HepG2 (cell line): Measurements from ENCODE around the gene ALS2CL. TPM values are rescaled to one million over a fixed set of nuclear protein-coding genes. Genes with fewer than 3 reads are reported as not detected.

ENCODE experiments used
- ATAC-seq: fragments of 200-7000 bp; cut with Tn5 transposase; 3 replicates; pipeline ENCODE4 v1.9.1; 2020; ENCODE audit warnings: mild to moderate bottlenecking, moderate library complexity
- BruUV-seq: library from RNA; stranded (reverse); fragments of 400-500 nt; replicated peaks from 2 replicates; lab custom pipeline; 2021; lab: Mats Ljungman, UMichigan
- CTCF ChIA-PET: fragments of 300-600 bp; formaldehyde crosslinking; extraction: SDS; loops from one replicate; lab custom pipeline; 2021; ENCODE audit warnings: low total read pairs, inconsistent platforms, low intra/inter-chr PET ratio; lab: Yijun Ruan, JAX
- POLR2A ChIA-PET: fragments of 350-600 bp; sonication (Branson Sonifier 250); formaldehyde crosslinking; loops from one replicate; lab custom pipeline; 2020; ENCODE audit warnings: antibody characterized with exemption, inconsistent platforms; lab: Yijun Ruan, JAX
- DNase-seq: peaks from one replicate; pipeline ENCODE4 v3.0.0-alpha.2; 2015; ENCODE audit warnings: low spot score
- FAIRE-seq: peaks from 3 replicates; lab custom pipeline; 2011; peaks lifted over from hg19 to GRCh38; lab: Jason Lieb, UNC
- H2AFZ ChIP-seq: one replicate; pipeline ENCODE4 v1.6.1; 2011; ENCODE audit warnings: low read length, inconsistent platforms
- H3K27ac ChIP-seq: fragments of 300-600 bp; 3 replicates; pipeline ENCODE4 v1.8.0; 2011; ENCODE audit warnings: mixed run types, mild to moderate bottlenecking, mixed read lengths, low read length, inconsistent platforms; ENCODE audit not compliant: insufficient read depth; ENCODE audit errors: extremely low read length
- H3K27me3 ChIP-seq, 2 experiments: fragments of 200-600 bp in 1 of 2; 2 replicates in 1 of 2; 3 replicates in 1 of 2; pipeline versions ENCODE4 v1.6.0 to v1.8.0; 2011; ENCODE audit warnings: low read length in 2 of 2, mild to moderate bottlenecking in 2 of 2, moderate library complexity in 2 of 2, inconsistent platforms in 1 of 2; ENCODE audit not compliant: insufficient read depth in 2 of 2, control insufficient read depth in 1 of 2
- H3K36me3 ChIP-seq, 2 experiments: fragments of 200-600 bp in 1 of 2; replicated peaks in 1 of 2; 2 replicates in 1 of 2; 3 replicates in 1 of 2; pipeline versions ENCODE4 v1.5.1 to v1.8.0; 2011; ENCODE audit warnings: low read length in 2 of 2, inconsistent platforms in 1 of 2; ENCODE audit not compliant: insufficient read depth in 2 of 2, control insufficient read depth in 1 of 2
- H3K4me1 ChIP-seq: 2 replicates; pipeline ENCODE4 v1.5.1; 2012; ENCODE audit warnings: low read length, inconsistent platforms; ENCODE audit not compliant: insufficient read depth
- H3K4me2 ChIP-seq: 2 replicates; pipeline ENCODE4 v1.6.0; 2011; ENCODE audit warnings: low read depth, low read length, inconsistent platforms
- H3K4me3 ChIP-seq, 3 experiments: fragments of 200-600 bp in 1 of 3; sonication (generic), shearing (Covaris generic) in 1 of 3; replicated peaks in 1 of 3; 2 replicates each; pipeline ENCODE4 v1.5.1; 2011 to 2016; ENCODE audit warnings: low read length in 3 of 3, inconsistent platforms in 2 of 3, low read depth in 2 of 3, mild to moderate bottlenecking in 2 of 3, control low read depth in 1 of 3, mixed read lengths in 1 of 3; ENCODE audit not compliant: insufficient read depth in 1 of 3
- H3K79me2 ChIP-seq: one replicate; pipeline ENCODE4 v1.6.1; 2011; ENCODE audit warnings: low read length, inconsistent platforms; ENCODE audit not compliant: insufficient read depth
- H3K9ac ChIP-seq: 2 replicates; pipeline ENCODE4 v1.6.0; 2011; ENCODE audit warnings: mild to moderate bottlenecking, low read depth, low read length, inconsistent platforms; ENCODE audit not compliant: insufficient read depth
- H3K9me3 ChIP-seq: 2 replicates; pipeline ENCODE4 v1.5.1; 2012; ENCODE audit warnings: mild to moderate bottlenecking, low read length
- H4K20me1 ChIP-seq: 2 replicates; pipeline ENCODE4 v1.6.0; 2011; ENCODE audit warnings: inconsistent platforms, mild to moderate bottlenecking, low read length, moderate library complexity; ENCODE audit not compliant: insufficient read depth
- FOXK2 ChIP-seq: fragments of 450-650 bp; IDR thresholded peaks from 2 replicates; pipeline ENCODE4 v1.6.1; 2016
- GFI1 ChIP-seq: sonication (generic); formaldehyde crosslinking; IDR thresholded peaks from 2 replicates; pipeline ENCODE4 v1.5.0; 2020; ENCODE audit warnings: missing genetic modification reagents, mild to moderate bottlenecking, borderline replicate concordance
- HDAC6 ChIP-seq: fragments of 200-600 bp; sonication (generic); IDR thresholded peaks from 2 replicates; pipeline ENCODE4 v1.7.0; 2017; ENCODE audit warnings: mild to moderate bottlenecking, antibody characterized with exemption, low read length, low read depth
- POLR2AphosphoS2 ChIP-seq: IDR thresholded peaks from 2 replicates; pipeline ENCODE4 v1.6.1; 2011; ENCODE audit warnings: low read depth, low read length, improper control_type of control experiment
- RBFOX2 ChIP-seq: fragments of 200-400 bp; formaldehyde crosslinking; IDR thresholded peaks from 2 replicates; pipeline ENCODE4 v1.6.1; 2017; ENCODE audit warnings: low read depth, mild to moderate bottlenecking, low read length
- STAG1 ChIP-seq: sonication (generic); formaldehyde crosslinking; IDR thresholded peaks from 2 replicates; pipeline ENCODE4 v1.4.0; 2020; ENCODE audit warnings: missing genetic modification reagents
- ZNF546 ChIP-seq: sonication (generic); formaldehyde crosslinking; conservative IDR thresholded peaks from 2 replicates; pipeline ENCODE4 v1.8.1; 2023; ENCODE audit warnings: mild to moderate bottlenecking, missing genetic modification reagents
- ZNF619 ChIP-seq: sonication (generic); formaldehyde crosslinking; IDR thresholded peaks from 2 replicates; pipeline ENCODE4 v1.4.0; 2020; ENCODE audit warnings: mild to moderate bottlenecking, missing genetic modification reagents
- ZNF781 ChIP-seq: sonication (generic); formaldehyde crosslinking; IDR thresholded peaks from 2 replicates; pipeline ENCODE4 v1.5.1; 2020; ENCODE audit warnings: borderline replicate concordance, mild to moderate bottlenecking, missing genetic modification reagents; ENCODE audit errors: not compliant biosample characterization
- WGBS: methylation state at CpG from one replicate; pipeline ENCODE4 v1.1.6; 2017; ENCODE audit warnings: low lambda C conversion rate; 5-methylcytosine and 5-hydroxymethylcytosine counted together
- in situ Hi-C: cut with HindIII; loops from 2 replicates; pipeline ENCODE4 v1.10.0; 2017; ENCODE audit warnings: low pct_unique_long_range_greater_than_20kb; ENCODE audit not compliant: extremely low pct_ligation_motif_present
- intact Hi-C: fragments of 100-400 bp; cut with micrococcal nuclease; formaldehyde crosslinking; loops from one replicate; pipeline ENCODE4 v1.10.0; 2022; ENCODE audit not compliant: unreplicated experiment
- polyA plus RNA-seq, 8 experiments: library from polyadenylated mRNA; depleted of rRNA in 3 of 8; stranded (reverse) in 7 of 8; unstranded in 1 of 8; fragments of >200 nt; fragmentation: Illumina TruSeq in 4 of 8; extraction: Trizol in 4 of 8; gene quantifications; 2 replicates each; pipeline versions ENCODE4 v1.2.1 to v1.2.3, GENCODE V29; 2011 to 2016; ENCODE audit warnings: low read depth in 4 of 8, missing spikeins in 1 of 8, mixed read lengths in 1 of 8; ENCODE audit not compliant: insufficient read depth in 1 of 8
- total RNA-seq, 5 experiments: library from RNA; depleted of rRNA; stranded (reverse); fragments of >200 nt; fragmentation: Illumina TruSeq; extraction: Trizol; gene quantifications; 2 replicates each; pipeline ENCODE4 v1.2.3, GENCODE V29; 2016; ENCODE audit warnings: low read depth in 1 of 5
- TF ChIP-seq, protein P1 (sequence below): sonication (generic); formaldehyde crosslinking; IDR thresholded peaks from 2 replicates; pipeline ENCODE4 v1.5.0; 2020; ENCODE audit warnings: mild to moderate bottlenecking, missing genetic modification reagents, moderate library complexity
- TF ChIP-seq, protein P2 (sequence below), 2 experiments: fragments of 450-650 bp in 1 of 2; sonication (generic) in 1 of 2; formaldehyde crosslinking; IDR thresholded peaks; 2 replicates each; pipeline versions ENCODE4 v1.5.0 to v1.8.0; 2020 to 2022; ENCODE audit warnings: mild to moderate bottlenecking in 1 of 2, missing genetic modification reagents in 1 of 2
- TF ChIP-seq, protein P3 (sequence below): sonication (generic); formaldehyde crosslinking; IDR thresholded peaks from 2 replicates; pipeline ENCODE4 v1.4.0; 2020; ENCODE audit warnings: low read depth, mild to moderate bottlenecking, missing genetic modification reagents
- TF ChIP-seq, protein P4 (sequence below): sonication (generic); formaldehyde crosslinking; IDR thresholded peaks from 2 replicates; pipeline ENCODE4 v1.4.0; 2020; ENCODE audit warnings: missing genetic modification reagents

ALS2CL gene
- total and polyA plus RNA-seq, 2 of the 13 experiments (the other 11 are each of a cell fraction or from before 2014, with no cell fraction given), result not detected

DNA sequence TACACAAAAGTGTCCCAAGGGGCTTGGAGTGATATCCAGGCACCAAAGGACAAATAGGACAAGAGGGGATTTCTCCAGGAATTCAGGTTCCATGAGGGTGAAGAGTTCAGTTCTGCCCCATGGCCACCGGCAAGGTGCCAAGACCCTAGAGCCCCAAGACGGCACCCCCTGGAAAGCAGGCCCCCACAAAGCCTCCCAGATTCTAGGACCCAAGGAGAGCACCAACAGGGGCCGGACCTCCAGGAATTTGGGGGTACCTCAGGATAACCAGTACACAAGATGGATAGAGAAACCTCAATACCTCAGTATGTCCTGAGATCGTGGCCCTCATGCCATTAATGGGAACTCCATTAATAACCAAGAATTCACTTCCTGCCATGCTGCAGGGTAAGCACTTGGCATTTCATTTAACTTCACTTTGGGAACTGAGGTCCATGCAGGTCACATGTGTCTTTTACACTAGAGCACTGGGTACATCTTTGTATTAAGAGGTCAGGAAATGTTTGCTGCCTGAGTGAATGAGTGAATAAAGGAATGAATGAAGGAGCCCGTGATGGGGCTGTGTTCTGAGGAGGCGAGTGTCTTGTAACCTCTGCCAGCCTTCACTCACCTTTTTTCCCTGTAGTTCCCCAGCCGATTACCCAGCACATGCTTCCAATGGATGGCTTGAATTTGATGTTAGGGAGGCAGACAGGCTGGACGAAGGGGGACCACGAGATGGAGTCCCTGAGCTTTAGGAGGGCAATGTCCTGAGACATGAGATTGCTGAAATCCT, 39.7 kb upstream of the ALS2CL start:
- intact Hi-C loops (no loop called here), in situ Hi-C loops (no loop called here)
- no peaks in the 10 kb centered on the region for H3K36me3 ChIP-seq
- no peak overlapping the region for H3K4me3 ChIP-seq
- DNase-seq, result no peak
- no peak overlapping the region for H2AFZ ChIP-seq
- POLR2A ChIA-PET, result no interaction called here
- no peaks in the 10 kb centered on the region for H3K9me3 ChIP-seq
- no peak for TF ChIP-seq RBFOX2
- TF ChIP-seq POLR2AphosphoS2, result no peak
- TF ChIP-seq, protein P1, sequence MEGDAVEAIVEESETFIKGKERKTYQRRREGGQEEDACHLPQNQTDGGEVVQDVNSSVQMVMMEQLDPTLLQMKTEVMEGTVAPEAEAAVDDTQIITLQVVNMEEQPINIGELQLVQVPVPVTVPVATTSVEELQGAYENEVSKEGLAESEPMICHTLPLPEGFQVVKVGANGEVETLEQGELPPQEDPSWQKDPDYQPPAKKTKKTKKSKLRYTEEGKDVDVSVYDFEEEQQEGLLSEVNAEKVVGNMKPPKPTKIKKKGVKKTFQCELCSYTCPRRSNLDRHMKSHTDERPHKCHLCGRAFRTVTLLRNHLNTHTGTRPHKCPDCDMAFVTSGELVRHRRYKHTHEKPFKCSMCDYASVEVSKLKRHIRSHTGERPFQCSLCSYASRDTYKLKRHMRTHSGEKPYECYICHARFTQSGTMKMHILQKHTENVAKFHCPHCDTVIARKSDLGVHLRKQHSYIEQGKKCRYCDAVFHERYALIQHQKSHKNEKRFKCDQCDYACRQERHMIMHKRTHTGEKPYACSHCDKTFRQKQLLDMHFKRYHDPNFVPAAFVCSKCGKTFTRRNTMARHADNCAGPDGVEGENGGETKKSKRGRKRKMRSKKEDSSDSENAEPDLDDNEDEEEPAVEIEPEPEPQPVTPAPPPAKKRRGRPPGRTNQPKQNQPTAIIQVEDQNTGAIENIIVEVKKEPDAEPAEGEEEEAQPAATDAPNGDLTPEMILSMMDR (CRISPR knock-in tag), result peak; percentile 48
- peak; percentile 40 for TF ChIP-seq STAG1 (CRISPR knock-in tag)
- H3K27ac ChIP-seq, result no peak overlapping the region
- no peaks in the 10 kb centered on the region for H3K4me1 ChIP-seq
- no TSS peak for BruUV-seq
- WGBS, result 21% methylated on average over 7 of the region's 9 CpGs
- H4K20me1 ChIP-seq, result no peaks in the 10 kb centered on the region
- no peak overlapping the region for H3K9ac ChIP-seq
- ATAC-seq, result no peak; the same call in 1 of the 3 replicates
- H3K27me3 ChIP-seq, result peaks cover 3 to 12% of the 10 kb centered on the region in 2 experiments; a peak in 2 of 5 replicates
- no peak overlapping the region for H3K4me2 ChIP-seq
- no peak for FAIRE-seq
- no peaks in the 10 kb centered on the region for H3K79me2 ChIP-seq
- CTCF ChIA-PET, result no interaction called here

DNA sequence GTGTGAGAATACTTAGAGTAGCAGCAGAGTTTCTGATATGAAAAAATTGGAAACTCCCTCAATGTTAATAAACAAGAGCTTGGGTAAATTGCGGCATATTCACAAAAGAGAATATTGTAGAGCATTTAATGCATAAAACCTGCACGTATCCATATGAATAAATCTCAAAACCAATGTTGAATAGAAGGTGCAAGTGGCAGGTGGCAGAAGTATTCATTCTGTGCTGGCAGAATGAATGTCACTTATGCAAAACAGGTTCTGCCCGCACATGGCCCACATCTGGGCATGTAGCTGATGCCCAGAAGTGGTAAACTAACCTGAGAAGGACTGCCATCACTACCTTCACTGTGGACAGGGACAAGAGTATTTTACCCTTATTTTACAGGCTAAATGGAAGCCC, 38.3 kb upstream of the ALS2CL start:
- WGBS, result 43% methylated on average over 3 of the region's 3 CpGs
- in situ Hi-C loops (no loop called here), intact Hi-C loops (no loop called here)
- Histone ChIP-seq H3K4me2 (no peak overlapping the region), H3K9me3 (no peaks in the 10 kb centered on the region), H4K20me1 (no peaks in the 10 kb centered on the region), H3K9ac (no peak overlapping the region), H3K36me3 (no peaks in the 10 kb centered on the region), H3K4me3 (no peak overlapping the region), H3K27ac (no peak overlapping the region), H3K79me2 (no peaks in the 10 kb centered on the region), H3K4me1 (no peaks in the 10 kb centered on the region), H2AFZ (no peak overlapping the region), H3K27me3 (peaks cover 3 to 12% of the 10 kb centered on the region in 2 experiments; a peak in 2 of 5 replicates)
- ChIA-PET POLR2A (no interaction called here), CTCF (no interaction called here)
- ATAC-seq (no peak), DNase-seq (no peak), FAIRE-seq (no peak)
- BruUV-seq, result no TSS peak
- TF ChIP-seq, protein P2, sequence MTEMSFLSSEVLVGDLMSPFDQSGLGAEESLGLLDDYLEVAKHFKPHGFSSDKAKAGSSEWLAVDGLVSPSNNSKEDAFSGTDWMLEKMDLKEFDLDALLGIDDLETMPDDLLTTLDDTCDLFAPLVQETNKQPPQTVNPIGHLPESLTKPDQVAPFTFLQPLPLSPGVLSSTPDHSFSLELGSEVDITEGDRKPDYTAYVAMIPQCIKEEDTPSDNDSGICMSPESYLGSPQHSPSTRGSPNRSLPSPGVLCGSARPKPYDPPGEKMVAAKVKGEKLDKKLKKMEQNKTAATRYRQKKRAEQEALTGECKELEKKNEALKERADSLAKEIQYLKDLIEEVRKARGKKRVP (CRISPR knock-in tag; IDR thresholded peaks at IDR 0.05), result no peak
- no peak for TF ChIP-seq FOXK2
- no peak for TF ChIP-seq HDAC6
- no peak for TF ChIP-seq ZNF546
- TF ChIP-seq, protein P3, sequence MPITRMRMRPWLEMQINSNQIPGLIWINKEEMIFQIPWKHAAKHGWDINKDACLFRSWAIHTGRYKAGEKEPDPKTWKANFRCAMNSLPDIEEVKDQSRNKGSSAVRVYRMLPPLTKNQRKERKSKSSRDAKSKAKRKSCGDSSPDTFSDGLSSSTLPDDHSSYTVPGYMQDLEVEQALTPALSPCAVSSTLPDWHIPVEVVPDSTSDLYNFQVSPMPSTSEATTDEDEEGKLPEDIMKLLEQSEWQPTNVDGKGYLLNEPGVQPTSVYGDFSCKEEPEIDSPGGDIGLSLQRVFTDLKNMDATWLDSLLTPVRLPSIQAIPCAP, result no peak
- no peak for TF ChIP-seq ZNF619 (CRISPR knock-in tag)
- TF ChIP-seq, protein P4, sequence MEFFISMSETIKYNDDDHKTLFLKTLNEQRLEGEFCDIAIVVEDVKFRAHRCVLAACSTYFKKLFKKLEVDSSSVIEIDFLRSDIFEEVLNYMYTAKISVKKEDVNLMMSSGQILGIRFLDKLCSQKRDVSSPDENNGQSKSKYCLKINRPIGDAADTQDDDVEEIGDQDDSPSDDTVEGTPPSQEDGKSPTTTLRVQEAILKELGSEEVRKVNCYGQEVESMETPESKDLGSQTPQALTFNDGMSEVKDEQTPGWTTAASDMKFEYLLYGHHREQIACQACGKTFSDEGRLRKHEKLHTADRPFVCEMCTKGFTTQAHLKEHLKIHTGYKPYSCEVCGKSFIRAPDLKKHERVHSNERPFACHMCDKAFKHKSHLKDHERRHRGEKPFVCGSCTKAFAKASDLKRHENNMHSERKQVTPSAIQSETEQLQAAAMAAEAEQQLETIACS, result no peak
- TF ChIP-seq GFI1 (CRISPR knock-in tag), result no peak
- no peak for TF ChIP-seq ZNF781
